Stimulated activated naive CD8-positive, alpha-beta T cell treated with anti-CD3 and anti-CD28 coated beads, Interleukin-15, Interleukin-2, amounts not matched to agents 100 U/mL and 50 U/mL, for 24 hours (primary cell): ENCODE results near the gene LETM1.
A peak's percentile ranks its signal among the peaks of the same experiment; 100 is the strongest.

Experiments used
- ATAC-seq: fragments of 150-1000 bp; cut with Tn5 transposase; one replicate; pipeline ENCODE4 v1.10.0; 2021
- DNase-seq: peaks from one replicate; pipeline ENCODE4 v3.0.0; 2021

Gene LETM1

GRCh38 chr4:1825326-1825725 lies 30.6 kb downstream of the LETM1 start:
- ATAC-seq (no peak), DNase-seq (no peak)

DNA sequence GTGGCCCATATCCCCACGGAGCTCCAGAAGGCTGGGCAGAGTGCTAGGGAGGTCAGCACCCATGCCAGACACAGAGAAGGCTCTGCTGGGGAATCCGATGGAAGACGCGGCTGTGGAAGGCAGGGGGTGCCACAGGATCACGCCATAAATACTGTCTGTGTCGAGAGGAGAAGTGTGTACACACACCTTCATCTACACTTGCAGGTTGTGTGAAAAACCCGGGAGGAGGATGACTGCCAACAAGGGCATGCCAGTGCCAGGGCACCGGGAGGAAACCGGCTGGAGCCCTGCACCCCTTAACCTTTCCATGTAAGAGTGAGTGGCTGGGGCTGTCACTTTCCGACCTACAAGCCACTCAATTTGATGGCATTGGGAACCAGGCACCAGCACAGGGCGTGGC lies 31.2 kb downstream of the LETM1 start:
- ATAC-seq = no peak
- no peak for DNase-seq

- DNase-seq (no peak), ATAC-seq (no peak)
Measured at GRCh38 chr4:1823545-1823932, 32.4 kb downstream of the LETM1 start.

DNA sequence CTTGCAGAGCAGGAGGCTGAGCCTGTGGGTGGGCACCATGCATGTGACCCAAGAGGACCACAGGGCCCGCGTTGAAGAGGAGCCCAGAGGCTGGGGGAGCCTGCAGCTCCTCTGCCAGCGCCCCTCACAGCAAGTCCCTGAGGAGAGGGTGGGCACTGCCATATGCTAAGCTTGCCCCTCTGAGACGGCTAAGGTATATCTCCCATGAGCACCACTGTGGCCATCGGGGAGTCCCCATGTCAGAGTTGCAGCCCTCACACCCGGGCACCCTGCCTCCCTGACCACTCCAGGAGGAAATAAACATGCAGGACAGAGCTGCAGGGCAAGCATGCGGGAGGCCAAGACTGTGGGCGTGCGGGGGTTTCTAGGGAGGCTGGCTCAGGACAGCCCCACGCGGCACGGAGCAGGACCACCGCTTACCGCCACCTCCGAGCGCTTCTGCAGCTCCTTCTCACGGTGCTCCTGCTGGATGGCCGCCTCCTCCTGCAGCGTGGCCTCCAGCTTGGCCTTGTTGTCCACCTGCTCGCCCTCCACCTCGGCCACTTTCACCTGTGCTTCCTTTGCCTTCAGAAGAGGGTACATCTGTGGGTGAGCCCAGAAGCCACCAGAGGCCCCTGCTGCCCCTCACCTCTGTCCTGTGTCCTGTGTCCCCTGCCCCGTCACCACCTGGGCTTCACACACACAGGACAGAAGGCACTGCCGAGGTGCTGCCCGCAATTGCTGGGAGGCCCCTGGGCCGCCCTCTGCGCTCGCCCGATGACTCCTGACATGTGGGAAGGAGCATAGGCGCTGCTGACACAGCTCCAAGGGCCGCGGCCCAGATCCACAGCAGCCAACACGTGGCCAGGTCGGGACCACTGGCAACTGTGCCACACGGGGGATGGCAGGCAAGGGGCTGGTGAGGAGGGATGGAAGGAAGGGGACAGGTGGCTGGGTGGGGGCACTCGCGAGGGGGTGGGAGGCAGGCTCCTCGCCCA lies 33.1 kb downstream of the LETM1 start:
- DNase-seq (no peak), ATAC-seq (no peak)

DNA sequence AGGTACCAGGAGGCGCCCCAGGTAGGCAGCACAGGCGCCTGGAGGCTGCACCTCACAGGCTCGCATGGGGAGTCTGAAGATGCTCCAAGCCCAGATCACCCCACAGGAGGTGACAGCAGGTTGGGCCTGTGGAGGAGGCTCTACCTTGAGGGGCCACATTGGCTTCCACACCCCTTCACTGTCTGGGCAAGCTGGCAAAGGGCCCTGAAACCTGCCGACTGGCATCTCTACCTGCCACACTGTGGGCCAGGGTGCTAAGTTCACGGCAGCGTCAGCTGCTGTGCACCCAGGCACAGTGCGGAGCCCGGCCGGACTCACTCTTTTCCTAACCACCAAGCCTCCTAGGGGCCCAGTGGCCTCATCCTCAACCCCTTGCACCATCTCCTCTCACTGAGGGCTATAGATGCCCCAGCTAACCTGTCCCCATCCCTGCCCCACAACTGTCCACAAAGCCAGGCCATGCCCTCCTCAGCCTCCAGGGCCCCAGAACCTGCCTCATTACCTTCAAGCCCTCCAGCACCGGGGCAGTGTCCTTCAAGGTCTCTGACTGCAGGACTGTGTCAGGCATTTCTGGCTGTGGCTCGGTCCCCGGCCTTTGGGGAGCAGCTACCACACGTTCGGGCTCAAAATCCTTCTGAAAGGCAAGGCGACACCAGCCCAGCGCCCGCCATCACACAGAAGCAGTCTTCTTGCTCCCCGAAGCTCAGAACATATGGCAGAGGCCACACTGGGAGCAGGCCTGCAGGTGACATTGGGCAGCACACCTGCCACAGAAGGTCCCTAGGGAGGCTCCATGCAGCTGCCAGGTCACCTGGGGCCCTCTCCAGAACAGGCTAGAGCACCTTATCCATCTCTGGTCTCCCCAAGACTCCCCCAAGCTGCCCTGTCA lies 34.0 kb downstream of the LETM1 start:
- DNase-seq = no peak
- no peak for ATAC-seq

DNA sequence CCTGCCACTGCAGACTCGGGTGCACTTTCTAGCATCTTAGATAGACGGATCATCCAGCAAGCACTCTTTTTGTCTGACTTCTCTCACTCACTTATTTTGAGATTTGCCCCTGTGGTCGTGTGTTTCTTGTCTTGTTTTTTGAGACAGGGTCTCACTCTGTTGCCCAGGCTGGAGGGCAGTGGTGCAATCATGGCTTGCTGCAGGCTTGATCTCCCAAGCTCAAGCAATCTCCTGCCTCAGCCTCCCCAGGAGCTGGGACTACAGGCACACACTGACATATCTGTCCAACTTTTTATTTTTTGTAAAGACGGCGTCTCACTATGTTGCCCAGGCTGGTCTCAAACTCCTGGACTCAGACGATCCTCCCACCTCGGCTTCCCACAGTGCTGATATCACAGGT lies 36.1 kb downstream of the LETM1 start:
- no peak for DNase-seq
- ATAC-seq = no peak

DNA sequence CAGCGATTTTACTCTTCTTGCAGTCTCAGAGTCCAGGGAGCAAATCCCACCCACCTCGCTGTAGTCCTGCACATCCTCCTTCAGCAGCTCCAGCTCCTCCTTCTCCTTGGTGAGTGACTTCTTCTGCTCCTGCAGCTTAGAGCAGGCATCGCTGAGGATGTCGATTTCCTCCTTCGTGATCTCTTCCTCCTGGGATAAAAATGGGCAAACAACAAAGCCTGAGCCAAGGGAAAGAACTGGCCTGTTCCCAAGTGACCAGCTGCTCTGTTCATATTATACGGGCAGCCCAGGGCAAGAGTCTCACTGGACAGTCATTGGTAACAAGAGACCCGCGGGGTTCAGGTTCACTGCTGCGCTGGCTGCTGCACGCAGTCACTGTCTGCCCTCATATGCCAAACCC lies 36.7 kb downstream of the LETM1 start:
- ATAC-seq (no peak), DNase-seq (no peak)

DNA sequence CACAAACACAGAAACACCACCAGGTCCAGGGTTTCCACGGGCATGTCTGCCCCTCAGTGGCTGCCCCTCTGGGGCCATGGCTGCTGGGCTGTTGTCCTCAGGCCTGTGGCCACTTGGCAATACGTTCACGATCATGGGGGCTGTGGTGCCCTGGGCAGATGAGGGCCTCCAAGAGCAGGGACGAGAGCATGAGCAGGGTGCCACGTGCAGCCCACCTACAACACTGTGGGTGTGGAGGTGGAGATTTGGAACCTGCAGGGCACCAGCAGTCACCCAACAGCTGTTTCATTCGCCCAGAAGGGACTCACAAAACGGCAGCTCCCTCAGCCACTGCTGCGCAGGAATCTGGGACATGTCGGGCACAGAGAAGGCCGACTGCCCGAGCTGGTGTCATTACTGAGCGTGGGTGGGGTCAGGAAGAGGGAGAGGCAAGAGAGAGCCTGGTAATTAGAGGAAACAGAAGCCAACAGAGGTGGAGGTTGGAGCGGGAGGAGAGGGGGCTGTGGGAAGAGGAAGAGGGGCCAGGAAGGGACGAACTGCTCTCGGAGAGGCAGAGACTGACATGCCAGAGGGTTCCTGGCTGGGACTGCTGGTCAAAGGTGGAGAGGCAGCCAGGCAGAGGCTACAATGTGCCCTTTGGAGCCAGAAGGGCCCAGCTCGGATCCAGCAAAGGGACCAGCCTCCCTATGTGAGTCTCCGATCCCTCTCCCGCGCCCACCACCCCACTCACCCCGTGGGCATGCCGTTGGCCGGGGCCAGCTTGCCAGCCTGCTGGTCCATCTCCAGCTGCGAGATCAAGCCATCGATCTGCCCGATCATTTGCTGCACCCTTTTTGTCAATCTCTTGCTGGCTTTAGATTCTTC lies 39.7 kb downstream of the LETM1 start:
- ATAC-seq (no peak), DNase-seq (no peak)

DNA sequence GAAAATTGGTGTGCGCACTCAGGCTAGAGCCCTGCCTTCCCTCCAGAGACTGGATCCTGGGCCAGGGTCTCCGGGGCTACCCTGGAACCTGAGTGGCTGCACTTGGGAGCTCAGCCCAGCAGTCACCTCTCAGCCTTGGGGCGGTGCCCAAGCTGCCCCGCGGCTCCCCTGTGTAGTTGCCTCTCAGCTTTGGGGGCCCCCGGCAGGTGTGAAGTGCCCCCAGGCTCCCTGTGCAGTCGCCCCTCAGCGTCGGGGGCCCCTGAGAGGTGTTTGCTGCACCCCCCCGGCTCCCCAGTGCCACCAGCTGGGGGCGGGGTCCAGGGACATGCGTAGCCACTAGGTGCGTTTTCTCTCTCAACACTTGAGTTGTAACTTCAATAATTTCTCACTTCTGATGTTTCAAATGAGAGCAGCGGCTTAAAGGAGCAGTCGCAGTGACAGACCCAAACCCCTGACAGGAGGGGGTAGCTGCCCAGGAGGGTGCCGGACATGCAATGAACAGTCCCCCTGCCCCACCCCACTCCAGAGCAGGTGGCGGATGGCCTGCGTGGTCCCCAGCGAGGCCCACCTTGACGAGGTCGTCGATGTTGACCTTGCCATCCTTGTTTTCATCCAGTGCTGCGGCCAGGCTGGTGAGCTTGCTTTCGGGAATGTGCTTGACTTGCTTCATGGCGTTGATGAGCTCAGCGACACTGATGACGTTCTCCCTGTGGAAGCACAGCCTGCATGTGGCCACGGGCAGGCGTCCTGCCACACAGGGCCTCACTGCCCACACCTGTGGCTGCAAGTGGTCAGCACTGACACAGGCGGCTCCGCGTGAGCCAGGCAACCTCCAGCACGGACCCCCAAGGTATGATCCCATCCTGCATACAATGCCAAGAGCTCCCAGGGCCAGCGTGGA lies 40.6 kb downstream of the LETM1 start:
- ATAC-seq (no peak), DNase-seq (no peak)

- DNase-seq (no peak), ATAC-seq (no peak)
Measured at GRCh38 chr4:1814453-1814852, 41.5 kb downstream of the LETM1 start.

DNA sequence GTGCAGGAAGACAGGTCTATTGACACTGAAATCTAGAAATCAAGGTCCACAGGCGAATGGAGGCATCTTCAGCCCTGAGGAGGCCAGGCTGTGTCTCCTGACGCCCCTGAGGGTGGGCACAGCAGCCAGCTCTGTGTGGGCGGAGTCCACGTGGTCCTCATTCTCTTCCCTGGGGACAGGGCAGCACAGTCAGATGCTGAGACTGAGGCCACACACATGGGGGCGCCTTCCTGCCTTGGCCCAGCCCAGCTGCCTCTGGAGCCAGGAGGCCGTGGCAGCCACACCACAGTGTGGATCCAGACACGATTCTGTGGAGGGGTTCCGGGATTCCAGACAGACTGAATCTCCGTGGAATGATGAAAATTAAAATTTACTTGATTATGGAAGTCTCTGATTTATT lies 42.0 kb downstream of the LETM1 start:
- no peak for ATAC-seq
- DNase-seq = no peak

DNA sequence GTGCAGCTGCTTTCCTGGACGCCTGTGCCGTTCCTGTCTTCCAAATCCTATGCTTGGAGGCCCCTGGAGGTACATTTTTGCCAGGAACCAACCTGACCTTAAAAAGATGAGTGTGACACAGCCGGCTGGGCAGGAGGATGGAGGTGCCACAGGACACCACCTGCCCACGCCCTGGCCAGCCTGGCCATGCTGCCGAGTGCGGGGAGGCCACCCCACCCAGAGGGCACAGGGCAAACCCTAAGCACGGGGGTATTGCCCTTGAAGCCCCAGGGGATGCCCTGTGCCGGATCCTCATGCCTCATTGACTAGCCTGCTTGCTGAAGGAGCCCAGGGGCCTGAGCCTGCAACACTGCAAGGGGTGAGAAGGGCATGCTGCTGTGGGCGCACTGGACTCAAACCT lies 42.7 kb downstream of the LETM1 start:
- no peak for DNase-seq
- no peak for ATAC-seq

DNA sequence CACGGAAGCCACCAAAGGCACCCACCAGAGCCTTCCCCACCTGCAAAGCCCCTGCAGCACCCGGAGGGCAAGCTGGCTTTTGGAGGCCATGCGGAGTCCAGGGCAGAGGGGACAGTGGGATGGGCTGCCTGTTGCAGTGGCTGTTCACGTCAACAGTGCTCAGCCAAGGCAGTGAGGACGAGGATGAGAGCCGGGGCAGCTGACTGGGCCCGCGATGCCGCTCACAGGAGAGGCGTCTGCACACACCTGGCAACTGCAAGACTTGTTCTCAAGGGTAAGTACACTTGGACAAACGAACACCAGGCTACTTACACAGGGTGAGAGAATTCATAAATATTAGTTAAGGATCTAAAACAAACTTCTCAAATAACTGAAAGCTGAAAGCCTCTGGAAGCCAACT lies 43.2 kb downstream of the LETM1 start:
- ATAC-seq = no peak

DNA sequence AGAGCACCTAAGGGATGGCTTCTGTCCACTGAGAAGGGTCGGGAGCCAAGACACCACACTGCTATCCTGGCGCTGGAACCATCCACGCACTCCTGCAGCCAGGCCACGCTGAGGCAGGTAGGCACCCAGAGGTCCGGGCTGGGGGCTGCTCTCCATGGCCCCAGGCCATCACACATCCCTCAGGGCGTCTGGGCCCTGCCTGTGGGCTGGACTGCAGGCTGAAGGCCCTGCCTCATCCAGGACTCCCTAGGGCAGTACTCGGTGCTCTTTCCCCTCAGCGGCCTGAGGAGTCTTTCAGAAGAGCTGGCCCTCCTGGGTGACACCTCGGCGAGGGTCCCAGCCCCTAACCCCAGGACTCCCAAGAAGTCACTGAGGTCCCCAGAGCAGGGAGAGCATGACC lies 45.2 kb downstream of the LETM1 start:
- DNase-seq = no peak
- ATAC-seq = no peak

More for the DNA sequence above, 43.2 kb downstream of the LETM1 start:
- no peak for DNase-seq

DNA sequence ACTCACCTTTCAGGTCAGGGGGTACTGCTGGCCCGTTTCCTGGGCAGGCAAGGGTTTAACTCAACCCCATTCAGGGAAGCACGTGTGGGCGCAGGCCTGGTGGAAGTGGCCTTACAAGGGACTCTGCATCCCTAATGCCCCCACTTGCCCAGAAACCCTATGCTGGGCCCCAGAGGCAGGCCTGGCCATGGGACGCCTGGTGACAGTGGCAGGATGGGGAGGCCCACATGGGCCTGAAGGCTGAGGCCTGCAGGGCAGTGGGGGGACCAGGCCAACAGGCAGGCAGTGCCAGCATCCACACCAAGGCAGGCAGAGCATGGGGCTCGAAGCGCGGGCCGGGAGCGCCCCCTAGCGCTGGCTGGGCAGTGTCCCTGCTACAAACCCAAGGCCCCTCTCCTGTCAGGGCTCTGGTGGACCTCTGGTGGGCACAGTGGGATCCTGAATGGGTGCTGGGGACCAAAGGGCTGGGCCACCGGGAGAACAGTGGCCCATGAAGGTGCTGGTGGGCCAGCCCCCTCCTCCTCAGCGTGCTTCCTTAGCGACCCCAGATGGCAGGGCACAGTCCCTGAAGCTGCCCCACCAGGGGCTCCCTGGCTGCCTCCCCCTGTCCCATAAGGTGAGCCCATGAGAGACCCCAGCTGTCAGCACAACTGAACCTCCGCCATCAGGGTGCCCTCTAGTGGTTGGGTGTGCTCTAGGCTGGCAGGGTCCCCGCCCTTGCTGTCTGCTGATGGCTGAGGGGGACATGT lies 46.0 kb downstream of the LETM1 start:
- peak; percentile 84 for ATAC-seq

DNA sequence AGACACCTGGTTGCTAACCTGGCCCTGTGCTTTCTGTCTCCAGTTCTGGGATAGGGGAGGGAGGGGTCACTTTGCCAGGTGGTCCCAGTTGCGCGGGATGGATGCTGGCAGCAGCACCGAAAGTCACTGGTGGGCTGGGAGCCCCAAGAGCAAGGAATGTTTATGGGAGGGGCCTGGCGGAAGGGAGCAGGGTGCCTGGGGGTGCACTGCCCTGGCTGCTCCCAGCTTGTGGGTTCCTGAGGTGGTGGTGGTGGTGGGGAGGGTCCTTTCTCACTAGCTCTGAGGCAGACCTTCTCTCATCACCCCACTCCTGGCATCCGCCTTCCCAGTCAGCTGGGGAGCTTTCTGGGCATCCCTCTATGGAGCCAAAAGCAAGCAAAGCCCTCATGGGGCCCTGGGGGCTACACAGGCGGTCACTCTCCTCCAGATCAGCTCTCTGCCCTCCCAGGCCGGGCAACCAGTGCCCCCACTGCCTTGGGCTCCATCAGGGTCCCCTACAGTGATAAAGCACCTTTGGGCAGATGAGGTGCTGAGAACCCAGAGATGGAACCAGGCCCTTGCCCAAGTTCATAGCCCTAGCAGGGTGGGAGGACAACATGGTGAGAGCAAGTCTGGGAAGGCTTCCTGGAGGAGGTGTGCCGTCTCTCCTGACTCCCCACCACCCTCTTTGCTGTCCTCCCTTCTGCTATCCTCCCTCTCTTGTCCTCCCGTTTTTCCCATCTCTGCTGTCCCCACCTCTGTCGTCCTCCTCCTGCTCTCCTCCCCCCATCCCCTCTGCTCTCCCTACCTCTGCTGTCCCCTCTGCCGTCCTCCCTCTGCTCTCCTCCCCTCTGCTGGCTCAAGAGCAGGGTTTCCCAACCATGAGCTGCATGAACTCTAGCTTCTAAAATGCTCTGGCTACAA lies 46.9 kb downstream of the LETM1 start:
- DNase-seq = no peak
- no peak for ATAC-seq

More for the DNA sequence above, 46.0 kb downstream of the LETM1 start:
- DNase-seq = peak; percentile 85

- ATAC-seq (no peak), DNase-seq (no peak)
Measured at GRCh38 chr4:1808396-1808795, 47.6 kb downstream of the LETM1 start.

DNA sequence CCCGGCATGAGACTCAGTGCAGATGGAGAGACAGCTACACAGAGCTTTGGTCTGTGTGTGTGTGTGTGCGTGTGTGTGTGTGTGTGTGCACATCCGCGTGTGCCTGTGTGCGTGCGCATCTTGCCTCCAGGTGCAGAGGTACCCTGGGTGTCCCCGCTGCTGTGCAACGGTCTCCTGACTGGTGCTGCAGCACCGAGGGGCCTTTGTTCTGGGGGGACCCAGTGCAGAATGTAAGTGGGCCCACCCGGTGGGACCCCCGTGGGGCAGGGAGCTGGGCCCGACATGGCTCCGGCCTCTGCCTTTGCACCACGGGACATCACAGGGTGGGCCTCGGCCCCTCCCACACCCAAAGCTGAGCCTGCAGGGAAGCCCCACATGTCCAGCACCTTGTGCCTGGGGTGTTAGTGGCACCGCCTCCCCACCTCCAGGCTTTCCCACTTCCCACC lies 48.6 kb downstream of the LETM1 start:
- no peak for DNase-seq
- ATAC-seq = no peak
